Activated naive CD4-positive, alpha-beta T cell treated with anti-CD3 and anti-CD28 coated beads, Interleukin-2, amount 10 ng/mL, durations not matched to agents 5 hours and 36 hours (primary cell): Measurements from ENCODE around the gene MRPL38. TPM values are rescaled to one million over a fixed set of nuclear protein-coding genes. Genes with fewer than 3 reads are reported as not detected.

Source experiments
- total RNA-seq, 2 experiments: library from RNA; stranded (reverse); gene quantifications; one replicate each; pipeline ENCODE4 v1.2.3, GENCODE V29; 2021

Gene MRPL38
- 10 to 100 TPM; 86.9 to 87.8 TPM for total RNA-seq

GRCh38 chr17:75904749-75905521 is at the start of gene MRPL38:
TSS of gene MRPL38 (minus strand) at chr17:75904884. CDS start at chr17:75904875, 9 bp downstream.

GRCh38 chr17:75940727-75941441 is 36.2 kb upstream of the MRPL38 start, which contains the start of gene FBF1:
TSS of gene FBF1 (minus strand) at chr17:75941042. CDS start at chr17:75938149, 2,893 bp downstream.

GRCh38 chr17:75896415-75897159 is 8.1 kb downstream of the MRPL38 start, which contains the start of gene TRIM65:
TSS of gene TRIM65 (minus strand) at chr17:75896951. CDS start at chr17:75896937, 14 bp downstream.

GRCh38 chr17:75878174-75878998 is 26.3 kb downstream of the MRPL38 start, which contains the start of gene TRIM47:
TSS of gene TRIM47 (minus strand) at chr17:75878581. CDS start at chr17:75878548, 33 bp downstream.

GRCh38 chr17:75855310-75856061 is 49.2 kb downstream of the MRPL38 start, which contains the start of gene WBP2:
TSS of gene WBP2 (minus strand) at chr17:75855335. CDS start at chr17:75855297, 38 bp downstream.

Other genes starting within 250 kb of the MRPL38 start
- 10 to 100 TPM; 37.6 to 43.7 TPM for gene RECQL5, start 237.7 kb downstream of the MRPL38 start, total RNA-seq
- gene SAP30BP, start 237.5 kb downstream of the MRPL38 start, total RNA-seq: 10 to 100 TPM; 70.5 to 79.5 TPM
- 1 to 10 TPM; 1.5 to 1.6 TPM for gene ITGB4, start 183.4 kb downstream of the MRPL38 start, total RNA-seq
- gene GALK1, start 139.7 kb downstream of the MRPL38 start, total RNA-seq: 10 to 100 TPM; 32.4 to 36.0 TPM
- 10 to 100 TPM; 24.7 to 29.8 TPM for gene UNK, start 120.1 kb downstream of the MRPL38 start, total RNA-seq
- gene UNC13D, start 60.5 kb downstream of the MRPL38 start, total RNA-seq: 100 to 1,000 TPM; 170 to 185 TPM
- gene WBP2, start 49.5 kb downstream of the MRPL38 start, total RNA-seq: 10 to 100 TPM; 84.7 to 87.8 TPM
- 10 to 100 TPM; 26.7 to 33.0 TPM for gene TRIM47, start 26.3 kb downstream of the MRPL38 start, total RNA-seq
- gene TRIM65, start 7.9 kb downstream of the MRPL38 start, total RNA-seq: 10 to 100 TPM; 29.1 to 30.9 TPM
- 10 to 100 TPM; 15.9 to 20.2 TPM for gene FBF1, start 36.2 kb upstream of the MRPL38 start, total RNA-seq
- 10 to 100 TPM; 23.8 to 26.4 TPM for gene ACOX1, start 74.3 kb upstream of the MRPL38 start, total RNA-seq
- 10 to 100 TPM; 18.1 to 20.2 TPM for gene TEN1, start 74.4 kb upstream of the MRPL38 start, total RNA-seq
- 1 to 10 TPM; 5.5 to 6.9 TPM for gene CDK3, start 96.0 kb upstream of the MRPL38 start, total RNA-seq
- gene EVPL, start 122.4 kb upstream of the MRPL38 start, total RNA-seq: under 1 TPM; 0.14 to 0.18 TPM
- gene SRP68, start 167.6 kb upstream of the MRPL38 start, total RNA-seq: 10 to 100 TPM; 80.3 to 83.5 TPM
- gene GALR2, start 169.9 kb upstream of the MRPL38 start, total RNA-seq: under 1 TPM in 1 of 2 experiments, not detected in 1; 0.15 TPM
- under 1 TPM; 0.14 to 0.15 TPM for gene ZACN, start 174.3 kb upstream of the MRPL38 start, total RNA-seq
- gene EXOC7, start 198.9 kb upstream of the MRPL38 start, total RNA-seq: 100 to 1,000 TPM; 131 TPM
- gene FOXJ1, start 236.4 kb upstream of the MRPL38 start, total RNA-seq: 1 to 10 TPM; 1.6 to 1.9 TPM